HCT116 (cell line): ENCODE measurements around the gene DPYSL4. TPM values are rescaled to one million over a fixed set of nuclear protein-coding genes. Genes with fewer than 3 reads are reported as not detected.

Experiments
- ATAC-seq: fragments of 200-7000 bp; cut with Tn5 transposase; 2 replicates; pipeline ENCODE4 v1.9.1; 2020; ENCODE audit warnings: mild to moderate bottlenecking, moderate library complexity
- BruUV-seq: library from RNA; stranded (reverse); fragments of 400-500 nt; replicated peaks from 2 replicates; lab custom pipeline; 2021; lab: Mats Ljungman, UMichigan
- CTCF ChIA-PET: fragments of 300-600 bp; sonication (Branson Sonifier 250); formaldehyde crosslinking; loops from one replicate; lab custom pipeline; 2021; ENCODE audit warnings: antibody characterized with exemption; lab: Charles Lee
- POLR2A ChIA-PET: fragments of 300-600, 350-600 bp; sonication (Branson Sonifier 250); formaldehyde crosslinking; loops from one replicate; lab custom pipeline; 2021; ENCODE audit warnings: antibody characterized with exemption; lab: Charles Lee
- RAD21 ChIA-PET, 2 experiments: fragments of 300-600 bp; sonication (Branson Sonifier 250); formaldehyde crosslinking; loops; one replicate each; lab custom pipeline; 2023; ENCODE audit warnings: low total read pairs in 2 of 2; ENCODE audit not compliant: uncharacterized antibody in 2 of 2, unreplicated experiment in 2 of 2, low non-redundant PET in 1 of 2; lab: Charles Lee
- DNase-seq: peaks from one replicate; pipeline ENCODE4 v3.0.0-alpha.2; 2010; ENCODE audit warnings: low read depth, low spot score
- H2AFZ ChIP-seq: fragments of 200-600 bp; shearing (Covaris generic), sonication (generic); 2 replicates; pipeline ENCODE4 v1.6.1; 2017; ENCODE audit warnings: low read depth, mixed run types, mixed read lengths, antibody characterized with exemption, low read length; ENCODE audit not compliant: poor library complexity, severe bottlenecking
- H3K27ac ChIP-seq: 2 replicates; pipeline ENCODE4 v1.5.1; 2012; ENCODE audit warnings: low read depth, low read length
- H3K27me3 ChIP-seq: fragments of 200-600 bp; sonication (generic); 2 replicates; pipeline ENCODE4 v1.6.1; 2016; ENCODE audit warnings: mixed run types, low read length, mixed read lengths; ENCODE audit not compliant: insufficient read depth
- H3K36me3 ChIP-seq, 2 experiments: fragments of 200-500 bp in 1 of 2; fragments of 200-600 bp in 1 of 2; sonication (Bioruptor generic) in 1 of 2; sonication (generic) in 1 of 2; 2 replicates each; pipeline versions ENCODE4 v1.5.1 to v1.6.1; 2014 to 2016; ENCODE audit warnings: low read length in 2 of 2, inconsistent platforms in 1 of 2, mixed read lengths in 1 of 2, mixed run types in 1 of 2; ENCODE audit not compliant: insufficient read depth in 2 of 2, control insufficient read depth in 1 of 2
- H3K4me1 ChIP-seq, 2 experiments: fragments of 200-600 bp in 1 of 2; sonication (generic) in 1 of 2; 2 replicates each; pipeline versions ENCODE4 v1.5.1 to v1.6.1; 2012 to 2017; ENCODE audit warnings: low read length in 2 of 2, inconsistent platforms in 1 of 2, mild to moderate bottlenecking in 1 of 2, mixed read lengths in 1 of 2, mixed run types in 1 of 2, moderate library complexity in 1 of 2; ENCODE audit not compliant: insufficient read depth in 2 of 2, control insufficient read depth in 1 of 2
- H3K4me2 ChIP-seq: fragments of 200-600 bp; sonication (generic); 2 replicates; pipeline ENCODE4 v1.6.1; 2017; ENCODE audit warnings: mixed run types, low read length, mixed read lengths
- H3K4me3 ChIP-seq, 2 experiments: fragments of 200-600 bp in 1 of 2; sonication (generic) in 1 of 2; replicated peaks in 1 of 2; 2 replicates each; pipeline ENCODE4 v1.5.1; 2011 to 2016; ENCODE audit warnings: low read length in 2 of 2, control low read depth in 1 of 2, low read depth in 1 of 2, mild to moderate bottlenecking in 1 of 2, mixed read lengths in 1 of 2, mixed run types in 1 of 2
- H3K79me2 ChIP-seq: fragments of 200-600 bp; sonication (generic); 2 replicates; pipeline ENCODE4 v1.6.1; 2017; ENCODE audit warnings: mild to moderate bottlenecking, mixed run types, low read length, moderate library complexity, mixed read lengths; ENCODE audit not compliant: insufficient read depth
- H3K9ac ChIP-seq: fragments of 200-600 bp; sonication (generic); 2 replicates; pipeline ENCODE4 v1.6.1; 2016; ENCODE audit warnings: low read length, mixed read lengths
- H3K9me2 ChIP-seq: fragments of 200-600 bp; sonication (generic), shearing (Covaris generic); 2 replicates; pipeline ENCODE4 v1.6.1; 2017; ENCODE audit warnings: mixed run types, mild to moderate bottlenecking, moderate library complexity; ENCODE audit not compliant: insufficient read depth
- H3K9me3 ChIP-seq, 2 experiments: fragments of 200-500 bp in 1 of 2; fragments of 200-600 bp in 1 of 2; sonication (Bioruptor generic) in 1 of 2; sonication (generic) in 1 of 2; 2 replicates each; pipeline ENCODE4 v1.6.1; 2014 to 2017; ENCODE audit warnings: low read length in 2 of 2, mixed read lengths in 2 of 2, inconsistent platforms in 1 of 2, low read depth in 1 of 2, mild to moderate bottlenecking in 1 of 2, mixed run types in 1 of 2, moderate library complexity in 1 of 2; ENCODE audit not compliant: control insufficient read depth in 1 of 2, insufficient read depth in 1 of 2
- H4K20me1 ChIP-seq: fragments of 200-600 bp; sonication (generic), shearing (Covaris generic); 2 replicates; pipeline ENCODE4 v1.6.1; 2017; ENCODE audit warnings: mixed run types, mild to moderate bottlenecking, moderate library complexity; ENCODE audit not compliant: insufficient read depth
- RAD21 ChIP-seq: IDR thresholded peaks from 2 replicates; pipeline ENCODE4 v1.6.1; 2012; ENCODE audit warnings: low read depth, mild to moderate bottlenecking
- SRF ChIP-seq: IDR thresholded peaks from 2 replicates; pipeline ENCODE4 v1.6.1; 2012; ENCODE audit warnings: low read depth
- intact Hi-C: fragments of 100-400 bp; cut with micrococcal nuclease; formaldehyde crosslinking; loops from 2 replicates; pipeline ENCODE4 v1.10.0; 2022
- total RNA-seq: library from RNA; stranded (reverse); gene quantifications from one replicate; pipeline ENCODE4 v1.2.1, GENCODE V29; 2021; ENCODE audit not compliant: unreplicated experiment

The DPYSL4 gene
- total RNA-seq, 1 experiment from 2014 or later, result 5.4 TPM

DNA sequence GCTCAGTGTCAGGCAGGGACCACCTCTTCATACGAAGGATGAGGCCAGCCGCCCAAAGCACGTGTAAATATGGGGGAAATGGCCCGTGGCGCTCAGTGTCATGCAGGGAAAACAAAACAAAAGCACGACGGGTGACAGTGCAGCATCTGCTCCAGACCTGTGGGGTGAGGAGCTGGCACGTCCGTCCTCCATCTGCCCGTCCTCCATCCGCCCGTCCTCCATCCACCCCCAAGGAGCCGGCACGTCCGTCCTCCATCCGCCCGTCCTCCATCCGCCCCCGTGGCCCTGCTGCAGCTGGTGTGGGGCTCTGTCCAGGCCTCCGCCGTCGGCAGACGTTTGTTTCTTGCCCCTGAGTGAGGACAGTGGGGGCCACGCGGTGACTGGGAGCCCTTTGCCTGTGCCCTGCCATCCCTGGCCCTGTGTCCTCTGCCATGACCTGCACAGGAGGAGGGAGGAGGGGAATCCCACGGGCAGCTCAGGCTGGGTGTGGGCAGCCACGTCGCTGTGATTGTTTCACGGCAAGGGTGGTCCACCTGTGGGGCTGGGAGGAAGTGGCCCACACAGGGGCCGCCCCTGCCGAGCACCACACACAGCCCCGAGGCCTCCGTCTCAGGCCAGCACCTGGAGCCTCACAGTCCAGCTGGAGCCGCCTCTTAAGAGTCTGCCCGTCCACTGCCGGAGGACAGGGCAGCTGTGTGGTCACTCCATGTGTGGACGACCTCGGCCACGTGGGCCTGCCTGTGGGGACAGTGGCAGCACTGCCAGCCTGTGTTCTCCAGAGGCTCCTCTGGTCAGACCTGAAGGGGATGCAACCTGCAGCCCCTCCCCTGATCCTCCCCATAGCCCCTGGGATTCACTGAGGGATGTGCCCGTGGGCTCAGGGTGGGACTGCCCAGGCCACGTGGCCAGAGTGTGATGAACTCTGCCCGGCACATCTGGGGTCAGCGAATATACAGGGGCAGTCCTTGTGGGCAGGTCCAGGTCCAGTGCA, 38.2 kb upstream of the DPYSL4 start:
- no peak overlapping the region for H3K27ac ChIP-seq
- H3K4me2 ChIP-seq, result no peak overlapping the region
- ChIA-PET RAD21 (no interaction called here), POLR2A (no interaction called here), CTCF (no interaction called here)
- H3K79me2 ChIP-seq, result no peaks in the 10 kb centered on the region
- H3K9me3 ChIP-seq, result no peaks in the 10 kb centered on the region
- BruUV-seq, result no TSS peak
- no peaks in the 10 kb centered on the region for H3K36me3 ChIP-seq
- H3K4me3 ChIP-seq, result no peak overlapping the region
- no peak for TF ChIP-seq RAD21
- DNase-seq (no peak), ATAC-seq (no peak)
- no peaks in the 10 kb centered on the region for H3K9me2 ChIP-seq
- no peaks in the 10 kb centered on the region for H3K4me1 ChIP-seq
- H2AFZ ChIP-seq, result no peak overlapping the region
- H3K9ac ChIP-seq, result no peak overlapping the region
- H3K27me3 ChIP-seq, result no peaks in the 10 kb centered on the region
- intact Hi-C loops, result no loop called here
- no peaks in the 10 kb centered on the region for H4K20me1 ChIP-seq

DNA sequence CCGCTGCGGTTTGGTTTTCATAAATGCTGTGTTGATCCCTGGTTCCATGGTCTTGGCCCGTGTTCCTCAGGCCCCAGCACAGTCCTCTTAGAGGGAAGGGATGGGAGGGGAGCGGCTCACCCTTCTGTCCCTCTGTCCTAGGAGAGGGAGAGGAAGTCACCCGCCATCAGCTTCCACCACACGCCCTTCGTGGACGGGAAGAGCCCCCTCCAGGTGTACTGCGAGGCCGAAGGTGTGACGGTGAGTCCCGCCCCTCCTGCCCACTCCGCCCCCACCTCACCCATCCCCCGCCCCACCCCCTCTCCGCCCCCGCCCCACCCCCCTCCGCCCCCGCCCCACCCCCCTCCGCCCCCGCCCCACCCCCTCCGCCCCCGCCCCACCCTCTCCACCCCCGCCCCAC, 37.5 kb upstream of the DPYSL4 start:
- Histone ChIP-seq H3K36me3 (no peaks in the 10 kb centered on the region), H3K9me3 (no peaks in the 10 kb centered on the region), H3K79me2 (no peaks in the 10 kb centered on the region), H3K4me2 (no peak overlapping the region), H3K27me3 (no peaks in the 10 kb centered on the region), H2AFZ (no peak overlapping the region), H3K9me2 (no peaks in the 10 kb centered on the region), H4K20me1 (no peaks in the 10 kb centered on the region), H3K27ac (no peak overlapping the region), H3K4me1 (no peaks in the 10 kb centered on the region), H3K9ac (no peak overlapping the region), H3K4me3 (no peak overlapping the region)
- intact Hi-C loops, result no loop called here
- ChIA-PET RAD21 (no interaction called here), POLR2A (no interaction called here), CTCF (no interaction called here)
- no peak for TF ChIP-seq SRF
- no peak for DNase-seq
- no TSS peak for BruUV-seq
- no peak for ATAC-seq
